Gastrocnemius medialis (tissue), 4 donors: Measurements from ENCODE around the gene ITGAV. TPM values are rescaled to one million over a fixed set of nuclear protein-coding genes. Genes with fewer than 3 reads are reported as not detected.

ENCODE experiments used
- ATAC-seq, 2 donors: fragments of 150-250 bp; one replicate each; pipeline ENCODE4 v1.9.1; 2016
- DNase-seq, 2 donors: peaks; one replicate each; pipeline ENCODE4 v3.0.0-alpha.2; 2019
- H3K27ac ChIP-seq, 4 donors: fragments of 200-600 bp; sonication (generic); 1 replicate in 1 of 4; 2 replicates in 3 of 4; pipeline ENCODE4 v1.5.1; 2016 to 2018; ENCODE audit warnings: mild to moderate bottlenecking in 2 of 4, moderate library complexity in 1 of 4
- H3K27me3 ChIP-seq, 3 donors: fragments of 200-600 bp; sonication (generic) in 2 of 3; 1 replicate in 1 of 3; 2 replicates in 2 of 3; pipeline versions ENCODE4 v1.5.1 to v1.6.0; 2016 to 2019; ENCODE audit warnings: mild to moderate bottlenecking in 1 of 3, moderate library complexity in 1 of 3
- H3K36me3 ChIP-seq, 2 donors: fragments of 200-600 bp; sonication (generic) in 1 of 2; one replicate each; pipeline ENCODE4 v1.5.1; 2017 to 2018
- H3K4me1 ChIP-seq, 2 donors: fragments of 200-600 bp; sonication (generic) in 1 of 2; one replicate each; pipeline ENCODE4 v1.5.1; 2016 to 2017; ENCODE audit warnings: mild to moderate bottlenecking in 2 of 2
- H3K4me3 ChIP-seq, 4 donors: fragments of 200-600 bp; sonication (generic) in 3 of 4; 1 replicate in 1 of 4; 2 replicates in 3 of 4; pipeline ENCODE4 v1.5.1; 2016 to 2019; ENCODE audit warnings: mild to moderate bottlenecking in 2 of 4
- H3K9me3 ChIP-seq, 3 donors: fragments of 200-600 bp; sonication (generic) in 2 of 3; 1 replicate in 1 of 3; 2 replicates in 2 of 3; pipeline ENCODE4 v1.5.1; 2016 to 2019
- CTCF ChIP-seq, 5 experiments: fragments of 450-650 bp in 3 of 5; fragments of 200-600 bp in 2 of 5; sonication (generic) in 2 of 5; IDR thresholded peaks in 4 of 5; conservative IDR thresholded peaks in 1 of 5; 1 replicate in 4 of 5; 2 replicates in 1 of 5; pipeline ENCODE4 v1.5.1; 2016 to 2019; ENCODE audit warnings: antibody characterized with exemption in 5 of 5, mild to moderate bottlenecking in 3 of 5, moderate library complexity in 3 of 5
- POLR2A ChIP-seq, 2 donors: fragments of 450-650 bp; IDR thresholded peaks; one replicate each; pipeline ENCODE4 v1.6.1; 2017; ENCODE audit warnings: antibody characterized with exemption in 2 of 2, mild to moderate bottlenecking in 2 of 2, moderate library complexity in 2 of 2
- in situ Hi-C, 4 donors: fragments of 200-750 bp; cut with MboI; loops; one replicate each; pipeline versions ENCODE4 v1.15.0 to v1.8.0; 2017; ENCODE audit warnings: low sequenced_read_pairs in 4 of 4
- intact Hi-C: fragments of 100-400 bp; cut with DNase I; formaldehyde crosslinking; loops from one replicate; pipeline ENCODE4 v1.15.1; 2023; ENCODE audit warnings: low total_unique reads
- total RNA-seq, 4 donors: library from RNA; depleted of rRNA; stranded (reverse); fragments of >200 nt; gene quantifications; one replicate each; pipeline versions ENCODE4 v1.1.0 to v1.2.3, GENCODE V29; 2016

Gene ITGAV
- total RNA-seq, 4 donors from 2014 or later = 30.0 to 63.1 (median 47.4) TPM

- in situ Hi-C loops = no loop called here
- H3K9me3 ChIP-seq = no peaks in the 10 kb centered on the region
- H3K4me3 ChIP-seq = no peak overlapping the region
- no peaks in the 10 kb centered on the region for H3K4me1 ChIP-seq
- no peaks in the 10 kb centered on the region for H3K27me3 ChIP-seq
- no peak for TF ChIP-seq POLR2A (IDR thresholded peaks at IDR 0.05)
- TF ChIP-seq CTCF (IDR thresholded peaks at IDR 0.05 in 4 of 5, conservative IDR thresholded peaks at IDR 0.05 in 1 of 5) = no peak
- no peak for ATAC-seq
- DNase-seq = no peak
- no peak overlapping the region for H3K27ac ChIP-seq
- H3K36me3 ChIP-seq = no peaks in the 10 kb centered on the region
- intact Hi-C loops = no loop called here
These were observed 34.8 kb upstream of the ITGAV start for GRCh38 chr2:186554850-186555671.

GRCh38 chr2:186558512-186559276, 31.2 kb upstream of the ITGAV start:
- Histone ChIP-seq H3K27me3 (no peaks in the 10 kb centered on the region), H3K27ac (no peak overlapping the region), H3K36me3 (no peaks in the 10 kb centered on the region), H3K4me1 (no peaks in the 10 kb centered on the region), H3K9me3 (no peaks in the 10 kb centered on the region), H3K4me3 (no peak overlapping the region)
- in situ Hi-C loops = no loop called here
- no peak for TF ChIP-seq POLR2A (IDR thresholded peaks at IDR 0.05)
- TF ChIP-seq CTCF (IDR thresholded peaks at IDR 0.05 in 4 of 5, conservative IDR thresholded peaks at IDR 0.05 in 1 of 5) = no peak
- ATAC-seq (no peak), DNase-seq (no peak)
- intact Hi-C loops = no loop called here

GRCh38 chr2:186559370-186559769, 30.5 kb upstream of the ITGAV start:
- in situ Hi-C loops (no loop called here), intact Hi-C loops (no loop called here)
- no peak overlapping the region for H3K4me3 ChIP-seq
- H3K36me3 ChIP-seq = no peaks in the 10 kb centered on the region
- no peaks in the 10 kb centered on the region for H3K9me3 ChIP-seq
- H3K27ac ChIP-seq = no peak overlapping the region
- H3K27me3 ChIP-seq = no peaks in the 10 kb centered on the region
- no peaks in the 10 kb centered on the region for H3K4me1 ChIP-seq
- TF ChIP-seq CTCF (IDR thresholded peaks at IDR 0.05 in 4 of 5, conservative IDR thresholded peaks at IDR 0.05 in 1 of 5) (no peak), POLR2A (IDR thresholded peaks at IDR 0.05) (no peak)
- no peak for ATAC-seq
- DNase-seq = no peak

- no peak overlapping the region for H3K4me3 ChIP-seq
- in situ Hi-C loops = no loop called here
- no peaks in the 10 kb centered on the region for H3K9me3 ChIP-seq
- intact Hi-C loops = no loop called here
- no peak overlapping the region for H3K27ac ChIP-seq
- H3K36me3 ChIP-seq = no peaks in the 10 kb centered on the region
- H3K27me3 ChIP-seq = no peaks in the 10 kb centered on the region
- no peak for TF ChIP-seq POLR2A (IDR thresholded peaks at IDR 0.05)
- no peak for DNase-seq
- H3K4me1 ChIP-seq = no peaks in the 10 kb centered on the region
- ATAC-seq = no peak
These were observed 30.0 kb upstream of the ITGAV start for GRCh38 chr2:186559848-186560247.

- H3K27ac ChIP-seq = no peak overlapping the region
- no peaks in the 10 kb centered on the region for H3K9me3 ChIP-seq
- ATAC-seq (no peak), DNase-seq (no peak)
- in situ Hi-C loops (no loop called here), intact Hi-C loops (no loop called here)
- no peaks in the 10 kb centered on the region for H3K27me3 ChIP-seq
- H3K36me3 ChIP-seq = no peaks in the 10 kb centered on the region
- no peaks in the 10 kb centered on the region for H3K4me1 ChIP-seq
- H3K4me3 ChIP-seq = no peak overlapping the region
- TF ChIP-seq CTCF (IDR thresholded peaks at IDR 0.05 in 4 of 5, conservative IDR thresholded peaks at IDR 0.05 in 1 of 5) (no peak), POLR2A (IDR thresholded peaks at IDR 0.05) (no peak)
These were observed 29.6 kb upstream of the ITGAV start for GRCh38 chr2:186560254-186560653.
